ENCODE data around the gene CHRM1. TPM values are rescaled to one million over a fixed set of nuclear protein-coding genes. Genes with fewer than 3 reads are reported as not detected.

Gene CHRM1
- total RNA-seq, 1 experiment from 2014 or later: not detected

- Histone ChIP-seq H3K9me3 (replicated peaks) (no peaks in the 10 kb centered on the region), H3K27me3 (no peaks in the 10 kb centered on the region), H3K27ac (no peak overlapping the region), H3K36me3 (no peaks in the 10 kb centered on the region), H3K4me3 (no peak overlapping the region), H3K4me1 (no peaks in the 10 kb centered on the region)
- peak; percentile 36 to 44 for DNase-seq
Observed at GRCh38 chr11:62931499-62932278, 10.5 kb upstream of the CHRM1 start.

DNA sequence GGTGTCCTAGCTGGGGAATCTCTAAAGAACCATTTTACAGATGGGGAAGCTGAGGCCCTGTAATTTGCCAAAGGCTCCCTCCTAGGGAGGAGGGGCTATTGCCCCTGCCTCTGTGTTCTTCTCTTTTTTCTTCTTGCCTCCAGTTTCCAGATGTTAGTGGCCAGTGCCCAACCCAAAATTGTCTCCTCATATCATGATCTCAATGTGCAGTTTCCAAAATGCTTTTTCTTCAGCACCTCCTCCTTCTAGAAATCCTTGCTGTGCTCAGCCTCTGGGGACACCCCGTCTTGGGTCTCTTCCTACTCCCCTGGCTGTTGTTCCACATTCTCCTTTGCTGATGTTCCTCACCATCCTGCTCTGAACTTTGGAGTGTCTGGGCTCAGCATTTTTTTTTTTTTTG is 9.5 kb upstream of the CHRM1 start:
- no peaks in the 10 kb centered on the region for H3K9me3 ChIP-seq (replicated peaks)
- no peaks in the 10 kb centered on the region for H3K4me1 ChIP-seq
- H3K4me3 ChIP-seq: no peak overlapping the region
- no peaks in the 10 kb centered on the region for H3K27me3 ChIP-seq
- DNase-seq: no peak
- H3K27ac ChIP-seq: no peak overlapping the region
- no peaks in the 10 kb centered on the region for H3K36me3 ChIP-seq

- Histone ChIP-seq H3K36me3 (no peaks in the 10 kb centered on the region), H3K27me3 (no peaks in the 10 kb centered on the region), H3K27ac (no peak overlapping the region), H3K4me1 (no peaks in the 10 kb centered on the region), H3K9me3 (replicated peaks) (no peaks in the 10 kb centered on the region), H3K4me3 (no peak overlapping the region)
- DNase-seq: peak in 1 of 2 experiments; percentile 21
Observed at GRCh38 chr11:62930157-62930556, 9.0 kb upstream of the CHRM1 start.

GRCh38 chr11:62928011-62928410 is 6.8 kb upstream of the CHRM1 start:
- Histone ChIP-seq H3K4me1 (no peaks in the 10 kb centered on the region), H3K27me3 (no peaks in the 10 kb centered on the region), H3K27ac (no peak overlapping the region), H3K9me3 (replicated peaks) (no peaks in the 10 kb centered on the region), H3K36me3 (no peaks in the 10 kb centered on the region), H3K4me3 (no peak overlapping the region)
- DNase-seq: no peak

DNA sequence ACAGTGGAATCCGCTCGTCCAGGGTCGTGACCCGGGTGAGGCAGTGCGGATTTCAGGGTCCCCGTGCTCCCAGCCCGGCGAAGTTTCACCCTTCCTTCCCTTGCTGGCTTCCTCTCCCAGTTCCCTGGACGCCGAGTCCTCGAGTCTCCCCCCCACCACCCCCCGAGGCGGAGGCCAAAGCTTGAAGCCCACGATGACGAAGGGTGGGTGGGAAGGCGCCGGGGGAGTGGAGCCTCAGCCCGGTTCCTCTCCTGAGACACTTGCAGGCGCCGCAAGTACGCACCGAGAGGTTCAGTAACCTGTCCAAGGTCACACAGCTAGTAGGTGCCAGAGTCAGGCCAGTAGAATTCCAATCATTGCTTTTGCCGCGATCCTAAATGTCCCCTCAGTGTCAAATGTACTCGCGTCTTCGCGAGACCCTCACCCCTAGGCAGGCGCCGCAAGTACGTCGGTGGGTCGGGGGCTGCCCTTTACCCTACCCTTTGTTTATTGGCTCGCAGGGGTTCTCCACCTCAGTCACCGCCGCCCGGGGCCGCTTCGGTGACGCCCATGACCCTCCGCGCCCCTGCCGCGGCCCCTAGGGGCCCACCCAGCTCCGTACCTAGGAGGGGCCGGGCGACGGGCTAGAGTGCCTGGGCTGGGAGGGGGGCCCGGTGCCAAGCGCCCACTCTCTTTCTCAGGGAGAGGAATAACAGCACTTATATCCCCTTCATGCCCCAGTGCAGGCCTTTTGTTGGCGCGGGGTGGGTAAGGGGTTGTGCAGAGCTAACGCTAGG is 5.7 kb upstream of the CHRM1 start:
- DNase-seq: no peak
- Histone ChIP-seq H3K4me3 (no peak overlapping the region), H3K27ac (no peak overlapping the region), H3K27me3 (no peaks in the 10 kb centered on the region), H3K4me1 (no peaks in the 10 kb centered on the region), H3K36me3 (no peaks in the 10 kb centered on the region), H3K9me3 (replicated peaks) (no peaks in the 10 kb centered on the region)

- Histone ChIP-seq H3K27ac (no peak overlapping the region), H3K4me1 (no peaks in the 10 kb centered on the region), H3K9me3 (replicated peaks) (no peaks in the 10 kb centered on the region), H3K27me3 (peaks cover 3% of the 10 kb centered on the region; the same call in 1 of the 2 replicates), H3K4me3 (no peak overlapping the region), H3K36me3 (no peaks in the 10 kb centered on the region)
- DNase-seq: no peak
Observed at GRCh38 chr11:62925745-62926679, 4.8 kb upstream of the CHRM1 start.

GRCh38 chr11:62925308-62925707 is 4.1 kb upstream of the CHRM1 start:
- Histone ChIP-seq H3K27me3 (peaks cover 6% of the 10 kb centered on the region; the same call in 1 of the 2 replicates), H3K27ac (no peak overlapping the region), H3K36me3 (no peaks in the 10 kb centered on the region), H3K4me1 (no peaks in the 10 kb centered on the region), H3K9me3 (replicated peaks) (no peaks in the 10 kb centered on the region), H3K4me3 (no peak overlapping the region)
- peak; percentile 28 to 41 for DNase-seq

DNA sequence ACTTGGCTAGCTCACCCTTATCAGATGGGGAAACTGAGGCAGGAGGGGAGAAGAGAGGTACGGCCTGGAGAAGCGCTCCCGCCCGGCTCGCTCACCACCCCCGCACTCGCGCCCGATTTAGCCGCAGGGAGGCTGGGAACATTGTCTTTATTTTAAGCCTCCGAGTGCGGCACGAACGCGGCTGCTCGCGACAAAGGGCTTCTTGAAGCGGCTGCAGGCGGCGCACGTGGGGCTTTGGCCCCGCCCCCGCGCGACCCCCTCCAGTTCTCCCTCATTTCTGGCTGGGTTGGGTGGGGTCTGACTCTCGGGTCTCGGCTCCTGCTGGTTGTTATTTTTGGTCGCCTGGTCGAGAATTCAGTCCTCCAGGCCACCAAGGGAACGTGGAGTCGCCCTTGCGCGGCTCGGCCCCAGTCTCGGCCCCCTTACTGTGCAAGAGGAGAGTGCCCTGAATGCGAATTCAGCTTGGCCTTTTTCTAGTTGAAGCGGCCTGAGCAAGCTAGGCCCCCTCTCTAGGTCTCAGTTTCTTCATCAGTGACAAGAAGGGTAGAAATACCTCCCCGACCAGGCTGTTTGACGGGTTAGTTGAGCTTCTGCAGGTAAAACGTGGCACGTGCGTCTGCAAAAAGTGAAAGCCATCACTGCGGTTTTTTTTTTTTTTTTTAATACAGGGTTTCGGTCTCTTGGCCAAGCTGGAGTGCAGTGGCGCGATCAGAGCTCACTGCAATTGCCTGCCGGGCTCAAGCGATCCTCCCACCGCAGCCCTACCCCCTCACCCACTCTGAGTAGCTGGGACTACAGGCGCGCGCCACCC is 2.6 kb upstream of the CHRM1 start:
- no peaks in the 10 kb centered on the region for H3K36me3 ChIP-seq
- DNase-seq: no peak
- H3K27me3 ChIP-seq: peaks cover 6% of the 10 kb centered on the region; the same call in 1 of the 2 replicates
- no peaks in the 10 kb centered on the region for H3K4me1 ChIP-seq
- no peaks in the 10 kb centered on the region for H3K9me3 ChIP-seq (replicated peaks)
- H3K4me3 ChIP-seq: no peak overlapping the region
- no peak overlapping the region for H3K27ac ChIP-seq

- no peak for DNase-seq
Observed at GRCh38 chr11:62922653-62923431, 1.7 kb upstream of the CHRM1 start.

GRCh38 chr11:62922189-62922589 is 1.0 kb upstream of the CHRM1 start:
- H3K4me3 ChIP-seq: no peak overlapping the region
- DNase-seq: no peak
- H3K4me1 ChIP-seq: no peaks in the 10 kb centered on the region
- no peak overlapping the region for H3K27ac ChIP-seq
- no peaks in the 10 kb centered on the region for H3K36me3 ChIP-seq
- no peaks in the 10 kb centered on the region for H3K9me3 ChIP-seq (replicated peaks)
- H3K27me3 ChIP-seq: peaks cover 6% of the 10 kb centered on the region; the same call in 1 of the 2 replicates

More at GRCh38 chr11:62922653-62923431, 1.7 kb upstream of the CHRM1 start:
- H3K4me3 ChIP-seq: no peak overlapping the region
- no peaks in the 10 kb centered on the region for H3K9me3 ChIP-seq (replicated peaks)
- no peak overlapping the region for H3K27ac ChIP-seq
- peaks cover 6% of the 10 kb centered on the region; the same call in 1 of the 2 replicates for H3K27me3 ChIP-seq
- no peaks in the 10 kb centered on the region for H3K4me1 ChIP-seq
- no peaks in the 10 kb centered on the region for H3K36me3 ChIP-seq

DNA sequence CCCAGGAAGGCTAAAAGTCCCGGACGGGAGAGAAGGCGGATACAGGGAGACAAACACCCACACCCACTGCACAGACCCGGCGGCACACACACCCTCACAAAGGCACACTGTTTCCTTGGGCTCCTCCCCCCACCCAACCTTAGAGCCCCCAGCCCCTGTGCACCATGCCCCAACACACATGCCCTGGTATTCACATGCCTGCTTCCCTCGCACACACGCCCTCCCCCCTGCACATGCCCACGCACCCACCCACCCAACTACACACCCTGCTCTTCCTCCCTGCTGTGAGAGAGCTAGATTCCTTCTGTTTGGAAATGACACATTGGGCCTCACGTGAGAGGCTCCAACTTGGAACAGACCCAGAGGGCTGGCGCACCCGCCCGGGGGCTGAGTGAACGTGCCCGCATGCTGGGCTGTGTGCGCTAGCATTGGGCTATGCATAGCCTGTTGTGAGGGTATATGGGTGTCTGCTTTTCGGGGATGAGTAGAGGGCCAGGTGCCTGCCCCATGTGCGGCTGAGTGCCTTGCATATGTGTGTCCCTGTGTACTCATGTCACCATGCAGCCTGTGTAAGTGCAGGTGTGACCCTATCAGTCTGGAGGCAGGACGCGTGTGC is 518 bp upstream of the CHRM1 start:
- peaks cover 6% of the 10 kb centered on the region; the same call in 1 of the 2 replicates for H3K27me3 ChIP-seq
- no peaks in the 10 kb centered on the region for H3K9me3 ChIP-seq (replicated peaks)
- DNase-seq: no peak
- no peaks in the 10 kb centered on the region for H3K4me1 ChIP-seq
- H3K27ac ChIP-seq: no peak overlapping the region
- no peak overlapping the region for H3K4me3 ChIP-seq
- H3K36me3 ChIP-seq: no peaks in the 10 kb centered on the region

- H3K27me3 ChIP-seq: peaks cover 6% of the 10 kb centered on the region; the same call in 1 of the 2 replicates
- DNase-seq: no peak
- no peaks in the 10 kb centered on the region for H3K36me3 ChIP-seq
- no peaks in the 10 kb centered on the region for H3K9me3 ChIP-seq (replicated peaks)
- no peak overlapping the region for H3K4me3 ChIP-seq
- H3K27ac ChIP-seq: no peak overlapping the region
- no peaks in the 10 kb centered on the region for H3K4me1 ChIP-seq
Observed at GRCh38 chr11:62919898-62920640, 1.1 kb downstream of the CHRM1 start.

Data from SJCRH30 (cell line).